MV-4-11 (cell line): ENCODE measurements around the gene UBR7.
A peak's percentile ranks its signal among the peaks of the same experiment; 100 is the strongest.
"Not testable (repeated sequence)": the region's sequence is repeated elsewhere in the genome, so short reads cannot be mapped to it uniquely, and the experiment has no call there.

Source experiments
- DNase-seq: peaks from one replicate; lab custom pipeline; 2025; lab: John Stamatoyannopoulos, UW

The UBR7 gene

GRCh38 chr14:93195316-93195999 lies 11.6 kb upstream of the UBR7 start:
- no peak for DNase-seq

GRCh38 chr14:93199031-93199430 lies 8.0 kb upstream of the UBR7 start:
- no peak for DNase-seq

DNA sequence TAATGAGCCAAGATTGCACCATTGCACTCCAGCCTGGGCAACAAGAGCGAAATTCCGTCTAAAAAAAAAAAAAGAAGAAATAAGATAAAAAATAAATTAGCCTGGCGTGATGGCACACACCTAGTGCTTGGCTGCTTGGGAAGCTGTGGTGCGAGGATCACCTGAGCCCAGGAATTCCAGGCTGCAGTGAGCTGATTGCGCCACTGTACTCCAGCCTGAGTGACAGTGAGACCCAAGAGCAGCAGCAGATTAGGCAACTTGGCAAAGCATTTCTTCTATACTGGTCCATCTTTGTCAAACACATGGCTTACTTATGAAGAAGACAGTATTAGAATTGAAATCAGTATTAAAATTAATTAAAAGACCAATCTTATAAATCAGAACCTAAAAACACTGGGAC lies 6.5 kb upstream of the UBR7 start:
- DNase-seq, result no peak

DNA sequence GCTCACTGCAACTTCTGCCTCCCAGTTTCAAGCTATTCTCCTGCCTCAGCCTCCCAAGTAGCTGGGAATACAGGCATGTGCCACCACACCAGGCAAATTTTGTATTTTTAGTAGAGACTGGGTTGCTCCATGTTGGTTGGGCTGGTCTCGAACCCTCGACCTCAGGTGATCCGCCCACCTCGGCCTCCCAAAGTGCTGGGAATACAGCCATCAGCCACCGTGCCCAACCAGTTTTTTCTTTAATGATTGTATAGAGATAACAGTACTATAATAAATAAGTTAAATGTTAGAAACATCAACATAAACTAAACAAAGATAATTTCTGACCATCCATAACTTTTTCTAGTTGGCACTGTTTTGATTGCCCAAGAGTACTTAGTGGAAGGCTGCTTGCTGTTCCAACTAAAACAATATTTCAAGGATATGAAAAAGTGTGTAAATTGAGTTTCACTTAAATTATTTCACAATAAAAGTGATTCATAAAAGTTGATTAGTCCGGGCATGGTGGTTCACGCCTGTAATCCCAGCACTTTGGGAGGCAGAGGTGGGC lies 5.8 kb upstream of the UBR7 start:
- DNase-seq, result no peak

DNA sequence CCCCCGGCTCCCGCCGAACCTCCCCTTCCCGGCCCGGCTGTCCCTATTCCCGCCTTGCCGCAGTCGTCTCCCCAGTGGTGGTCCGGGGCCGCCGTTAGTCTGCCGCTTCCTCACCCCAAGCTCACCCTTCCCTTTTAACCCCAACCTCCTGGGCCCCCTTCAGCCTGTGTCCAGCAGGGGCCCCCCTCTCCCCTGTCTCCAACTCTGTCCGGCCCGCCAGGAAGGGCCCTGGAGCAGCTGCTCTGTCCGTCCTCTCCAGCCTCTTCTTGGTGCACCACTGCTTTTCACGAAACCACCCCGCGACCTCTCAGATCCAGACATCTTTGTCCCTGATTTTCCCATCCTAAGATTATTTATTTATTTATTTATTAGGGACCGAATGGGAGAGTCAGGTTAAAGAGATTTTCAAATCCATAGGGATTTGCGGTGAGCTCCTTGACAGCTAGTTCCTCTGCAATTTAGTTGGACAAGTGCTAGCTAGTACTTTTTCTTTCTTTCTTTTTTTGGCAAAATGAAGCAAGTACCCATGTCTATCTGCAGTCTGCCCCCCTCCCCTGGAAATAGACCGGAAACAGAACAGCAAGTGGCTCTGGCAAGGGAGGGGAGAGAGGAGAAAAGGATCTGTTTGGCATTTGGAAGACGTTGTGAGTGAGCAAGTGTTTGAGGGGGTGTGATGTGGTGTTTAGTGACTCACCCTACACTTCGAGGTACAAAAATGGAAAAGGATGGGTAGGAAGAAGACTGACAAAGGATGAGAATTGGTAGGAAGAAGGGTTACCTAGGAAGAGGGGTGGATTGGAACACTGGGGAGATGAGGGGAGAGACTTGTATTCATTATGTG lies 632 bp downstream of the UBR7 start:
- peak; percentile 38 for DNase-seq

DNA sequence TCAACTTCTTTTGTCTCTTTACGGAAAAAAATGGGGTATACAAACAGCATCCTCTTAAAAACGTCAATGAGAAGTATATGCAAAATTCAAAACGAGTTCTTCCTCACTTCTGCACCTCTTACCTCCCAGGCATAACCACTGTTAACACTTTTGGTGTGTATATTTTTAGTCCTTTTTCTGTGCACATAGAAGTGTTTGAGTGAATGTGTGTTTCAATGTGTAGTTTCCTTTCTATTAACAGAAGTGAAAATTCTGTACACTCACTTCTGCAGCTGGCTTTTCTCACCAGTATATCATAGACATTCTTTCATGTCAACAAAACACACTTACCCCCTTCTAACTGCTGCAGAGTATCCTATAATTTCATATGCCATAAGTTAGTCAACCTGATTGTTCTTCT lies 5.4 kb downstream of the UBR7 start:
- no peak for DNase-seq

DNA sequence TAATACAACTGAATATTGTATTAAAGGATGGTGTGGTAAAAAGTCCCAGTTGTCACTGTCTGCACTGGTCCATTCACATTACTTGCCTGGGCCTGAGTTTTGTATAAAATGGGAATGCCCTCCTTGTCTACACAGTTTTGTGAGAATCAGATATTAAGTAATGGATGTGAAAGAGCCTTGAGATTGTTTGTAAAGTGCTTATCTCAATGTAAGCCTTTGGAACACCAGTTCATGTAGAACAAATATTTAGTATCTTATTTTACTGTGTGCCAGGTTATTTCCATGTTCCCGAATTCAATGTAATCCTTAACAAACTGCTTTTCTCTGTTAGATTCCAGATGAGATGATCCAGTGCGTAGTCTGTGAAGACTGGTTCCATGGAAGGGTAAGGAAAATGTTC lies 7.5 kb downstream of the UBR7 start:
- no peak for DNase-seq

GRCh38 chr14:93219103-93219726 lies 12.2 kb downstream of the UBR7 start:
- DNase-seq, result peak; percentile 53

GRCh38 chr14:93220509-93220908 lies 13.5 kb downstream of the UBR7 start:
- peak; percentile 56 for DNase-seq

- no peak for DNase-seq
Observed at GRCh38 chr14:93223565-93223964, 16.5 kb downstream of the UBR7 start.

GRCh38 chr14:93228550-93228949 lies 21.5 kb downstream of the UBR7 start:
- DNase-seq, result no peak

GRCh38 chr14:93230539-93230938 lies 23.5 kb downstream of the UBR7 start:
- no peak for DNase-seq

DNA sequence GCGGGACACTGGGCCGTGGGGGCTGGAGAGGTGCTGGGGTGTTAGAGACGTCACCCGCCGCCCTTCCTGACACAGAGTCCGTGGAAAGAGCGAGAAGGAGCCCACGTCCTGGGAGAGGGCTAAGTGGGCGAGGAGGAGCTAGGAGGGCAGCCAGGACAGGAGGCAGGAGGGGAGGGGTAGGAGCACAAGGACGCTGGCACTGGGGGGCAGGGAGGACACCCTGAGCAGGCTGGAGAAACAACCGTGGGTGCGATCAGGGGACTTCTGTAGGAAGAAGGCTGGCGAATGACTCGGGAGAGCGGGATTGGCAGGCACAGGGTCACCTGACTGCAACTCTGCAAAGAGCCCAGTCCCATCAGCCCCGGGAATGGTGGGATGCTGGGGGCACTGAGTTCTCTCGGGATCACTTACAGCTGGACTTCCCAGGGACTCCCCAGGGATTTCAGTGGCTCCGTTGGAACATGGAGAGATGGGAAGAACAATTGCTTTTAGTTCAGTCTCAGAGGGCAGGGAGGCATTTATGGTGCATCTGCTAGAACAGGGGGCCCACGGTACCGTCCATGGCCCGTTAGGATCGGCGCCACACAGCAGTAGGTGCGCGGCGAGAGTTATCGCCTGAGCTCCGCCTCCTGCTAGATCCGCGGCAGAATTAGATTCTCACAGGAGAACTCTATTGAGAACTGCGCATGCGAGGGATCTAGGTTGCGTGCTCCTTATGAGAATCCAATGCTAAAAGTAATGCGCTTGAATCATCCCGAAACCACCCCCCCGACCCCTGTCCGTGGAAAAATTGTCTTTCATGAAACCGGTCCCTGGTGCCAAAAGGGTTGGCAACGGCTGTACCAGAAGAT lies 24.3 kb downstream of the UBR7 start:
- no peak for DNase-seq

GRCh38 chr14:93232159-93232558 lies 25.1 kb downstream of the UBR7 start:
- DNase-seq, result no peak

- DNase-seq, result not testable (repeated sequence)
Observed at GRCh38 chr14:93233078-93233477, 26.0 kb downstream of the UBR7 start.

DNA sequence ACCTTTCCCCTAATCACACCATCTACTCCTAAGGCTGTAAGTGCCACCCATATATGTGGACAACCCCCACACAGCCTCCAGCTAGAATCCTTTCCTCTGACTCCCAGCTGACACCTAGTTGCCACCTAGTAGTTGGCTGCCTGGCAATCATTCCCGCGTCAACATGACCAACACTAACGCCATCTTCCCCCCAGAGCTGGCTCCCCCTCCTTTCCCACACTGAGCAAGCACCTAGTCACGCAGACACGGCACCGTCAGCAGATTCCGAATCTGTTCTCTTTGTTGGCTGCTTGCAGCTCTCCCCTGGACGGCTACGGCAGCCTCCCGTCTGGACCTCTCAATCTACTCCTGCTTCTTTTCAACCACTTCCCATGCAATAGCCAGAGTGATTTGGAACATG lies 27.7 kb downstream of the UBR7 start:
- no peak for DNase-seq

DNA sequence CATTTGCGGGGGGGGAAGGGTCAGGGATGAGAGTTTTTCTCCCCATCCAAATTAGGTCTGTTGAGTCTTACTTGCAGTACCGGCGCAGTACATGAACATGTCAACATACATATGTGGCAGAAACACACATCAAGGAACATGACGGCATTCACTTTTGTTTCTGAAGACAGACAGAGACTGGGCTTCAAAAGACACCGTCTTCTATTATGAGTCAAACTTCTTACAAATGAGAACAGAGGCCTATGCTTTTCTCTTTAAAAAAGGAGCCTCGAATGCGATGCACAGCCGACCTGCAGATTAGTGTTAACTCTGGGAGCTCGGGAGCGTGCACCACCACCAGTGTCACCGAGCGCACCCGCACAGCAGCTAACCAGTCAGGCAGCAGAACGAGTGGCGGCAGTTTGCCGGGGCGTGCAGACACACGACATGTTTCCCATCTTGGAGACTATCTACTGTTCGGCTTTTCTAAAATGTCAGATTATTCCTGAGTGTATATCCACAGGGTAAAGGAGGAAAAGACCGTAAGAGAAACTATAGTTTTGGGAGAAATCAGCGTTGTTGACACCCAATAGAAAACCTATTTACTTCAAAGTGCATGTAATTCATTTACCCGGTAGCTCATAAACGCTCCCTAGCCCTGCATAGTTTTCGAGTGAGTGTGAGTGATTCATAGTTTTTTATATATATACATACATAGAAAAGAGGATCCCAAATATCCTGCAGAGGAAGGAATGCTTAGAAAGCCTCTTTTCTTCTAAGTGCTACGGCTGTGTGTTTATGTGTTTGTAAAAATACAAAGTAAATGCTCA lies 33.0 kb downstream of the UBR7 start:
- no peak for DNase-seq

DNA sequence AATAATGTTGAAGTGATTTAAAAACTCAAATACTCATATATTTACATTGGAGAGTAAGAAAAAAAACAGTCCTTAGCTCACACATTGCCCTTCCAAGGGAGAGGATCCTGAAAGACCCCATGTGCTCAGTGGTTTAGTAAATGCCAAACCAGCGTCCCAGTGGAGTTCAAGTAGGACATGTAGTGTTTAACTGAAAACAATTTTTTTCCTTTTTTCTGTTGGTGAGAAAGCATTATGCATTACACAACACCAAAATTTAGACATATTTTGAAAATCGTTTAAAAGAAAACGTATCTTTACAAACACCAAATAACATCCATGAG lies 33.6 kb downstream of the UBR7 start:
- no peak for DNase-seq

DNA sequence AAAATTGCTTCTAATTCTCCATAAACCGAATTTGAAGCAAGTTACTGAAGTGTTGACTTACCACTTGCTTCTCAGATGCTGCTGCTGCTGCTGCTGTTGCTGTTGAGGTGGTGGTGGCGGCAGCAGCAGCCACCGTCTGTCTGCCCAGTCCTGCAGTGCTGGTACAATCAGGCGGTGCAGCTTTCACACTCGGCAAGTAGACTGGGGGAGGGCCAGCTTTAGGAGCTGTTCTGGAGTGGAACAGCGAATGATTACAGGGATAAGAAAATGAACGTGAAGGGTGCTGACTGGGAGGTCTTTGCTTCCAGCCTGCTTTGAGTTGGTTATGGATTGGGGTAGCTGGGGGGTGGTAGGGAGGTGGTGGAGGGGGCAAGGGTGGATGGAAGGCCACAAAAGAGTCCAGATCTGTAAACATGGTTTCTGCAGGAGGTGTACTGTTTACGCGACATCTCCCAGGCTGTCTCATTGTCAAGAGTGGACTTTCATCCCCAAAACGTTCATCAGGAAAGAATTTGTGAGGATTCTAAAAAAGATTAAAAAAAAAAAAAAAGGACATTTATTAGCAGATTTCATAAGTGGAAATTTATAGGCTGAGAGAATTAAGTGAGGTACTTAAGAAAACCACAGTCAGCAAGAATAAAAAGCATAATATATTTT lies 38.8 kb downstream of the UBR7 start:
- no peak for DNase-seq

DNA sequence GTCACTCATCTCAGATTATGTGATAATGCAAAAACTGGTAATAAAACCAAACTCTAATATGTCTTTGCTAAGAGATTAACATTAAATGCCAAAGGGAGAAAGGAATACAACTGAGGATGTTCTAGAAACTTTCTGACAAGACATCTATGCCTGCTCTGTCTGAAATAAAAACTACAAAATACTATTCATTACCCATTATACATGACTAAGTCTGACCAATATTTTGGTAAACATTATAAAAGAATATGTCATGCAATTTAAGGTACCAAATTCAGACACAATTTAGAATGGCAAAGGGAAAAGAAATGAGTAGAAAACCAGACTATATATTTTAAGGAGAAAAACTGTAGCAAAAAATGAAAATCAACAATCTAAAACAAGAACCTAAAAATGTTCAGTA lies 39.5 kb downstream of the UBR7 start:
- no peak for DNase-seq
